HG03066 (cell line): ENCODE measurements around the gene ASB13.

Experiments
- ATAC-seq: cut with Tn5 transposase; IDR thresholded peaks from one replicate; pipeline ENCODE4 v1.9.1; 2021; ENCODE audit warnings: low read depth; ENCODE audit not compliant: unreplicated experiment

ASB13 gene

GRCh38 chr10:5666008-5666840 is at the start of gene ASB13:
Gene ASB13, minus strand, starts transcription at chr10:5666595. Its CDS starts 44 bp downstream, at chr10:5666551.
- ATAC-seq: peak; percentile 58

GRCh38 chr10:5711642-5712041 is 45.2 kb upstream of the ASB13 start:
- no peak for ATAC-seq

DNA sequence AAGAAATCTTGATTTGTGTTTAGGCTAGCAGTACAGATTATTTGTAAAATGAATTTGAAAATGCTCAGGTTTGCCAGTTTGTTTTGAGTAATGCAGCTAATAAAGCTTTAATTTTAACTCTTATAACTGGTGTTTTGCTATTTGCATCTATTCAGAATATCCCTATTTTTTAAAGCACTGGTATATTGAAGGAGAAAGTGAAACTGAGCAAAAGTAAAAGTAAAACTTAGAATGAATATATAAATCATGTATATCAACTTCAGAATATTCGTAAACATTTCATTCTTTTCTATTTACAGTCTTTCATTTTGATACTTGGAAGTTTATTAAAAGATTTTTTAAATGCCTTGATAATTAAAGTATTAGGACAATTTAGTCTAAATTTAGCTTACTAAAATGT is 44.5 kb upstream of the ASB13 start:
- no peak for ATAC-seq

- ATAC-seq: no peak
Measured at GRCh38 chr10:5709865-5710264, 43.5 kb upstream of the ASB13 start.

DNA sequence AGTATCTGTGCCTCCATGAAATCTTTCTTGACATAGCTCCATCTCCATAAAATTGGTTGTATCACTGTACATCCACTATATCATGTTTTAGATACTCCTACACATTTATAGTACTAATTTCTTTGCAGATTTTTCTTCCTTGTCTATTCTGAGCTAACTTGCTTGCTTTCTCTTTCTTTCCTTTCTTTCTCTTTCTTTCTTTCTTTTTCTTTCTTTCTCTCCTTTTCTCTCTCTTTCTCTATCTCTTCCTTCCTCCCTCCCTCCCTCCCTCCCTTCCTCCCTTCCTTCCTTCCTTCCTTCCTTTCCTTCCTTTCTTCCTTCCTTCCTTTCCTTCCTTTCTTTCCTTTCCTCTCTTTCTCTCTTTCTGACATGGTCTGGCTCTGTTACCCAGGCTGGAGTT is 42.0 kb upstream of the ASB13 start:
- ATAC-seq: no peak

GRCh38 chr10:5698062-5698461 is 31.7 kb upstream of the ASB13 start:
- ATAC-seq: no peak

GRCh38 chr10:5697342-5697741 is 30.9 kb upstream of the ASB13 start:
- ATAC-seq: no peak

GRCh38 chr10:5694573-5694972 is 28.2 kb upstream of the ASB13 start:
- ATAC-seq: no peak

- peak; percentile 67 for ATAC-seq
Measured at GRCh38 chr10:5692461-5693358, 26.3 kb upstream of the ASB13 start.

DNA sequence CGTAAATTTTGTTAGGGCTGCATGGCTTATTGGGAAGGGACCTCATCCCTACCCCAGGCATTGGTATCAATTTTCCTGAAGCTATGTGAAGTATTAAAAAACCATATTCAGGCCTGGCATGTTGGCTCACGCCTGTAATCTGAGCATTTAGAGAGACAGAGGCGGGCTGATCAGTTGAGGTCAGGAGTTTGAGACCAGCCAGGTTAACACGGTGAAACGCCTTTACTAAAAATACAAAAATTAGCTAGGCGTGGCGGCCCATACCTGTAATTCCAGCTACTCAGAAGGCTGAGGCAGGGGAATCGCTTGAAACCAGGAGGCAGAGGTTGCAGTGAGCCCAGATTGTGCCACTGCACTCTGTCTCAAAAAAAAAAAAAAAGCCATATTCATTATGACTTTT is 25.4 kb upstream of the ASB13 start:
- ATAC-seq: no peak

DNA sequence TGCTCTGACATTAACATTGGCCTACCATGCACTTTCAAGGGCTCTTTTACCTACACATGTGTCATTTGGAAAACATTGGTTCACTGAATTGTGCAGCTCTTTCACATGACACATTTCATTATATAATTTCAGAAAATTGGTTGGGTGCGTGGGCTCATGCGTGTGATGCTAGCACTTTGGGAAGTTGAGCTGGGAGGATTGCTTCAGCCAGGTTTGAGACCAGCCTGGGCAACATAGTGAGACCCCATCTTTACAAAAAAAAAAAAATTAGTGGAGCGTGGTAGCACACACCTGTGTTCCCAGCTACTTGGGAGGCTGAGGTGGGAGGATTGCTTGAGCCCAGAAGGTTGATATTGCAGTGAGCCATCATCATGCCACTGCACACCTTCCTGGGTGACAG is 22.2 kb upstream of the ASB13 start:
- no peak for ATAC-seq

GRCh38 chr10:5685764-5686240 is 19.4 kb upstream of the ASB13 start:
- no peak for ATAC-seq

DNA sequence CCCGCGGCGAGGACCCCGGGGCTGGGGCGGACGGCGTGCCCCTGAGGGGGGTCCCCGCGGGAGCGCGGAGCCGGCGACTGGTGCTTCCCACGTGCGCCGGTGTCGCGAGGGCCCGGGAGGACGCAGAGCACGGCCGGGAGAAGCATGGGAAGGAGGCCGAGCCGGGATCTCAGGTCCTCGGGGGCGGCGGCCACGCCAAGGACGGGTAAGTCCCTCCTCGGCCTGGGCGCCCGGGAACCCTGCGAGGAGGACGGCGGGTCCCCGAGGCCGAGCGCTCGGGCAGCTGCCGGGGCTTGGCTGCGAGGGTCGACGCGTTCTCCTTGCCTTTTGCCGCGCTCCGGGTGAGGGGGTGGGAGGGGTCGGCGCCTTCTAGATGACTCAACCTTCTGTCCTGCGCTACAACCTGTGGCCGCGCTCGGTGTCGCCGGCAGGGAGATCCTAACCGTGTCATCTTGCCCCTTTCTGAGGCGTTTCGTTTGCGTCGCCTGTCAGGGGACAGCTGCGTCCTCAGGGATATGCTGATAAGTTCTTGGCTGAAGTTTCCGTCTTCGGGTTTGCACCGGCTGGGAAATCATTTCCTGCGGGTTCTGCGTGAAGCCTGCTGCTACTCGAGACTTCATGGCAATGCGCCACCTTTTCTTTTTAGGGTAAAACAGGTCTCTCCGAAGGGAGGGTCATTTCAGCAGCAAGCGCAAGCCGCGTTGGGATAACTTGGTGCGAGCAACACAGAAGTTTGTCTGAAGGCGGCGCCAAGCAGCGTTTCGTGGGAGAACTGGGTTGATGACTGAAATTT is 18.8 kb upstream of the ASB13 start:
- ATAC-seq: peak; percentile 44

DNA sequence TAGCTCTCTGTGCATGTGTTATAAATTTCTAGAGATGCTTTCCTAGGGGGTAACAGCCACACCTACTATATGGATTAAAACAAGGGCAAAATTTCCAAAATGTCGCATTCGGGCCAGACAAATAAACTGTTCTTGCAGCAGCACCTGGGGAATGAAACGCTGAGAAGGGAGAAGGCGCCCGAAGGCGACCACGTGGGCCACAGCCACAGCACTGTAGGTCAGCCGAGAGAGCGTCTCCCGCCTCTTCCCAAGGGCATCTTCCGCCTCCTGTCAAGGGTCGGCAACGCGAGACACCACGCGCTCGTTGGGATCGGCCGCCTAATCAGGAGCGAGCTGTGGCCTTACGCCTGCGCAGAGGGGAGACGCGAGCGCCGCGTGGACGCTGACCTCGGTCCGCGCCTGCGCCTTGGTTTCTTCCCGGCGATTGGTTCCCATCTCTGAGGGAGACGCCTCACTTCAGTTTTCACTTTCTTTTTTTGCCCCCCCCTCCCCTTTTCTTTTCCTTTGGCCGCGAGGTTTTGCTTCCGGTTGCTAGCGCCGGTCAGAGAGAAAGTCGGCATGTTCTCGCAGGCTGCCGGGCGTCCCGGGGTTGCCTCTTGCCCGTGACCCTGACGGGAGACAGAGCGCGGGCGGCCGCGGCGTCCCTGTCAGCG is 18.0 kb upstream of the ASB13 start, which contains the start of gene TASOR2:
TSS of gene TASOR2 (plus strand) at position 521 of the 653 bp plus-strand sequence. CDS start 35,805 bp downstream, outside the sequence.
- ATAC-seq: peak; percentile 80

DNA sequence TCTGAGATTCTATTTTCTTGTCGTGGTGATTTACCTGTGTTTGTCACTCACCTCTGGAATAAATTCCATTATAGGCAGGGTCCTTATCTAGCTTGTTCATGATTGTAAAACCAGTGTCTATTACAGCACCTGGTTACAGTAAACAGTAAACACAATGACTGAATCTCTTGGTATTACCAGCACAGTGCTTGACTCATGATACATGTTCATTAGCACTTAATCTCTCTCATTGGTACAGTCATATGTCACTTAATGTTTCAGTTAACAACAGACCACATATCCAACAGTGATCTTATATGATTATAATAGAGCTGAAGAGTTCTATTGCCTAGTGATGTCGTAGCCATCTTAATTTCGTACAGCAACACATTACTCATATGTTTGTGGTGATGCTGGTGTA is 16.7 kb upstream of the ASB13 start:
- ATAC-seq: no peak

DNA sequence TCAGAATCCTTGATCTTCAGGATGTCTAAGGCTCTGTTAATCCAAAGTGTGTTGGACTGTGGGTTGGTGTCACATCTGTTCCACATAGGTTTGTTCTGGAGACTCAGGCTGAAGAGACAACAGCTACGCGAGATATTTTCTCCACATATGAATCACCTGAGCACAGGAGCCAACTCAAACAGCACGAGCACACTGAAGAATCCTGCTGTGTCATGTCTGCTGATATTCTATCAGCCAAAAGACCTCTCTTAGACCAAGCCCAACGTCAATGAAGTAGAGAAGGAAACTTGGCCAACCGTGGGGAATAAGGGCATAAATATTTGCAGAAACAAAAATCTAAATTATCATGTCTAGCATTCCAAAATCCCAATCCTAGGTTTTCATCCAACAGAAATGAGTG is 15.5 kb upstream of the ASB13 start:
- ATAC-seq: no peak

DNA sequence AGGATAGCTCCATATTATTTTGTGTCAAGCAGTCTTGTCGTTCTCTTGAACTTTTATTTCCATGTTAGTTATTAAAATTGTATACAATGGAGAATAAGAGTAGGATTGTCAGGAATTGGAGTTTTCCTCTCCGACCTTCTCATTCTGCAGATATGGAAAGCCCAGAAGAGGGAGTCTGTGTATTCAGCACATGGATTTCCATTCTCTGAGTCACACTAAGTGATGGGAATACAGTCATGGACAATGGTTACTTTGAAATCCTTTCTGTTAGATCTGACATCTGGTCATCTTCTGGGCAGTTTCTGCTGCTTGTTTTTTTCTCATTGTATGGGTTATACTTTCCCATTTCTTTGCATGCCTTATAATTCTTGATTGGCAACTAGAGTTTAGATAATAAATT is 13.2 kb upstream of the ASB13 start:
- no peak for ATAC-seq

DNA sequence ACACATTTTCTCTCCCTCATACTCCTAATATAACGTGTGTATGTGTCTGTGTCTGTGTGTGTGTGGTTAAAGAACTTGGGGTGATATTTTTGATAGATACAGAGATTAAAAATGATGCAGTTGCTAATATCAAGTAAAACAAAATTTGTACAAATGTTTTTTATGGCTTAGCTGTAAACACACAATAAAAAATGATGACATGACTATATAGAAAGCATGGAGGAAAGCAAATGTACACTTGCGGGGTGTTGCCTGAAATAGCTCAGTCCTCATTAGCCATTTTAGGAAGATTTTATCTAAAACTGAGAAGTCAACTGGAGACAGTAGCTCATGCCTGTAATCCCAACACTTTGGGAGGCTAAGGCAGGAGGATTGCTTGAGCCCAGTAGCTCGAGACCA is 12.6 kb upstream of the ASB13 start:
- ATAC-seq: no peak

DNA sequence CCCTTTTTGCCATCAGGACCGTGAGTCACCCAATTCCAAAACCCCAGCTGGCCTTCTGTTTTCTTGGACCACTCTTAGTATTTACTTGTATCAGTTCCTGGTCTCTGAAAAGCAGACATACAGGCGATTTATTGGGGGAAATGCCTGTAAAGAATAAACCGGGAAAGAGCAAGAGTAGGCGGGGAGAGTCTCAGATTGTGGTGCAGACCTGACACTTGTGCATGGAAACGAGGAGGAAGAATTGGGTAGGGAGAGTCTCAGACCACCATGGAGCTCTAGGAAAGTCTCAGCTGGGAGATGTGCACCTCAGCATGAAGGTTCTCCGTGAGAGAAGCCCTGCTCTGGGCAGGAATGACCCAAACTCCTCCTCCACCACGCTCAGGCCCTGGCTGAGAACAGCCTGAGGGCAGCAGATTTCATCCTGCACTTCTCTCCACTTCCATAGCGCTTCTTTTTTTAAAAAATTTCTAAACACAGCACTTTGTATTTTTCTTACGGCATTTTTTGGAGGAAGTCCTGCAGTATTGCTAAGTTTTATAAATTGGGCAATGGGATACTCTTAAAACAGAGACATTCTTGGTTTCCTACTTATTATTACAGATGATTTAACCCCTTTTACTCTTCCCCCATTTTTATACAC is 12.1 kb upstream of the ASB13 start:
- ATAC-seq: no peak
